Right cardiac atrium (tissue), 5 donors: ENCODE results near the gene KCTD2. TPM values are rescaled to one million over a fixed set of nuclear protein-coding genes. Genes with fewer than 3 reads are reported as not detected.
A peak's percentile ranks its signal among the peaks of the same experiment; 100 is the strongest.
"Not testable (repeated sequence)": the region's sequence is repeated elsewhere in the genome, so short reads cannot be mapped to it uniquely, and the experiment has no call there.

ENCODE experiments used
- ATAC-seq, 2 donors: fragments of 200-7000 bp; cut with Tn5 transposase; one replicate each; pipeline versions ENCODE4 v1.8.0 to v1.9.1; 2020; ENCODE audit warnings: moderate library complexity in 2 of 2, mild to moderate bottlenecking in 1 of 2
- DNase-seq, 3 donors: peaks; one replicate each; pipeline ENCODE4 v3.0.0-alpha.2; 2020
- H3K27ac ChIP-seq: one replicate; pipeline ENCODE4 v1.5.1; 2013; ENCODE audit warnings: mild to moderate bottlenecking, low read length, control low read depth, moderate library complexity
- H3K27me3 ChIP-seq: one replicate; pipeline ENCODE4 v1.6.1; 2013; ENCODE audit not compliant: control insufficient read depth, insufficient read depth
- H3K4me1 ChIP-seq: one replicate; pipeline ENCODE4 v1.6.1; 2013; ENCODE audit warnings: low read length; ENCODE audit not compliant: control insufficient read depth, insufficient read depth
- H3K4me3 ChIP-seq: one replicate; pipeline ENCODE4 v1.5.1; 2013; ENCODE audit warnings: low read length, control low read depth
- H3K9me3 ChIP-seq: one replicate; pipeline ENCODE4 v1.6.1; 2013; ENCODE audit warnings: low read length; ENCODE audit not compliant: control insufficient read depth
- WGBS: extraction: QIAGEN DNeasy Blood & Tissue Kit; methylation state at CpG from one replicate; pipeline ENCODE4 v1.1.7; 2013; 5-methylcytosine and 5-hydroxymethylcytosine counted together
- intact Hi-C, 4 donors: fragments of 100-400 bp; cut with DNase I; formaldehyde crosslinking; loops; one replicate each; pipeline versions ENCODE4 v1.11.0 to v1.14.0; 2022 to 2023
- polyA plus RNA-seq: library from polyadenylated mRNA; stranded (reverse); fragments of 200-250 nt; gene quantifications from one replicate; pipeline ENCODE4 v1.2.3, GENCODE V29; 2013
- total RNA-seq, 4 donors: library from RNA; stranded (reverse); fragmentation: NEBNext Ultra II Directional; extraction: Animal tissue kit (Norgen Biotek cat#: 25700); gene quantifications; one replicate each; pipeline ENCODE4 v1.2.1, GENCODE V29; 2021
- donor health status: healthy with polysubstance abuse.
- donor health status: DM: no; HTN: yes; CAD: no.
- donor health status: DM: no; HTN: no; CAD: no.
- donor health status: DM: no; HTN: yes; CAD: no; lungs with severe emphysema.
- donor health status: DM: yes; HTN: yes; CAD: no.

Gene KCTD2
- total and polyA plus RNA-seq, 5 donors = 22.3 to 27.5 (median 22.8) TPM

GRCh38 chr17:75065562-75066151, 18.6 kb downstream of the KCTD2 start:
- Histone ChIP-seq H3K27me3 (no peaks in the 10 kb centered on the region), H3K9me3 (no peaks in the 10 kb centered on the region), H3K4me3 (no peak overlapping the region), H3K4me1 (no peaks in the 10 kb centered on the region), H3K27ac (no peak overlapping the region)
- DNase-seq (peak in 1 of 3 donors; percentile 12), ATAC-seq (peak in 1 of 2 donors; percentile 69)
- intact Hi-C loops = loop anchor here in 2 of 4 donors (10.0 kb wide), 2 partner anchors 49 to 109 kb away; no protein-coding TSS in a partner anchor
- 66% methylated on average over 6 of the region's 6 CpGs for WGBS

DNA sequence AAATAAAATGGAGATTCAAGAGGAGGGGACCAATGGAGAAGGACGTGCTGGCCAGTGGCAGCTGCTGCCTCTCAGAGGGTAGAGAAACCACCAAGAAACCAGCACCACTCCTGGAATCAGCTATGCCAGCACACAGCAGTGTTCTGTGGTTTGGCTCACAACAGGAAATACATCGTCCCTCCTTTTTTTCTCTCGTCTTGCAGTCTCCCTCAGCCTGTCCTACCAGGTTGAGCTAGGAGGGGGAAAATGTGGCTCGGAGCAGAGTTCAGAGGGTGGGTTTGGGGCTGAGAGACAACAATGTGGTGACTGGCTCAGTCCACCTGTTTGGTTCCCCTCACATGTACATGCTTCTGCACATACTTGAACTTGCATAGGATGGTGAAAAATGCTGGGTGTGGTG, 20.8 kb downstream of the KCTD2 start:
- Histone ChIP-seq H3K27me3 (no peaks in the 10 kb centered on the region), H3K4me1 (no peaks in the 10 kb centered on the region), H3K27ac (no peak overlapping the region), H3K4me3 (no peak overlapping the region), H3K9me3 (no peaks in the 10 kb centered on the region)
- DNase-seq (no peak), ATAC-seq (no peak)
- 67% methylated on average over 4 of the region's 4 CpGs for WGBS
- intact Hi-C loops = loop anchor here in 2 of 4 donors (10.0 kb wide), 2 partner anchors 47 to 107 kb away; no protein-coding TSS in a partner anchor

DNA sequence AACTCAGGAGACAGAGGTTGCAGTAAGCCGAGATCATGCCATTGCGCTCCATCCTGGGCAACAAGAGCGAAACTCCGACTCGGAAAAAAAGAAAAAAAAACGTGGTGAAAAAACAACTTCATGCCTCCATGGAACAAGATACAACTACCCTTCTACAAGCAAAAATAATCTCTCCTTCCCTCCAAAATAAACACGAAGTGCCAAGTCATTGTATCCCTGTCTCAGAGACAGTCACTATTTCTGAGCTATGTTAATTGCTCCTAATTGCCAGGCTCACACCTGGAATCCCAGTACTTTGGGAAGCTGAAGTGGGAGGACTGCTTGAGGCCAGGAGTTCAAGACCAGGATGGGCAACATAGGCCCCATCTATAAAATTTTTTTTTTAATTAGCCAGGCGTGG, 21.7 kb downstream of the KCTD2 start:
- Histone ChIP-seq H3K4me1 (no peaks in the 10 kb centered on the region), H3K27me3 (no peaks in the 10 kb centered on the region), H3K4me3 (no peak overlapping the region), H3K27ac (no peak overlapping the region), H3K9me3 (no peaks in the 10 kb centered on the region)
- intact Hi-C loops = loop anchor here in 2 of 4 donors (10.0 kb wide), 2 partner anchors 46 to 106 kb away; no protein-coding TSS in a partner anchor
- WGBS = 79% methylated on average over 8 of the region's 8 CpGs
- no peak for DNase-seq
- no peak for ATAC-seq

- H3K4me1 ChIP-seq = no peaks in the 10 kb centered on the region
- peak in 1 of 3 donors; percentile 21 for DNase-seq
- no peak overlapping the region for H3K4me3 ChIP-seq
- H3K27me3 ChIP-seq = no peaks in the 10 kb centered on the region
- 90% methylated on average over 2 of the region's 2 CpGs for WGBS
- H3K27ac ChIP-seq = no peak overlapping the region
- no peak for ATAC-seq
- H3K9me3 ChIP-seq = no peaks in the 10 kb centered on the region
- intact Hi-C loops = loop anchor here in 2 of 4 donors (10.0 kb wide), 2 partner anchors 45 to 105 kb away; no protein-coding TSS in a partner anchor
Observed at GRCh38 chr17:75069783-75070182, 22.8 kb downstream of the KCTD2 start.

GRCh38 chr17:75071478-75072271, 24.6 kb downstream of the KCTD2 start:
- H3K27ac ChIP-seq = peak overlapping the region; percentile 62
- ATAC-seq (peak; percentile 51 to 76), DNase-seq (peak in 1 of 3 donors; percentile 2)
- H3K4me3 ChIP-seq, H3K27me3 ChIP-seq, H3K9me3 ChIP-seq, H3K4me1 ChIP-seq, intact Hi-C loops: not testable (repeated sequence)
- WGBS = 55% methylated on average over 8 of the region's 8 CpGs

- intact Hi-C loops = not testable (repeated sequence)
- 91% methylated on average over 5 of the region's 5 CpGs for WGBS
Observed at GRCh38 chr17:75072909-75073308, 25.9 kb downstream of the KCTD2 start.

GRCh38 chr17:75073618-75074047, 26.6 kb downstream of the KCTD2 start:
- intact Hi-C loops = no loop called here
- Histone ChIP-seq H3K9me3 (no peaks in the 10 kb centered on the region), H3K4me1 (peaks cover 5% of the 10 kb centered on the region), H3K4me3 (no peak overlapping the region), H3K27me3 (no peaks in the 10 kb centered on the region), H3K27ac (peak overlapping the region; percentile 28)
- ATAC-seq = no peak
- DNase-seq = peak in 1 of 3 donors; percentile 19
- WGBS = 76% methylated on average over 5 of the region's 5 CpGs

More at GRCh38 chr17:75072909-75073308, 25.9 kb downstream of the KCTD2 start:
- peak overlapping the region; percentile 28 for H3K27ac ChIP-seq
- not testable (repeated sequence) for H3K4me1 ChIP-seq, DNase-seq, H3K27me3 ChIP-seq, ATAC-seq, H3K9me3 ChIP-seq, H3K4me3 ChIP-seq

GRCh38 chr17:75074532-75074931, 27.5 kb downstream of the KCTD2 start:
- no peak overlapping the region for H3K27ac ChIP-seq

DNA sequence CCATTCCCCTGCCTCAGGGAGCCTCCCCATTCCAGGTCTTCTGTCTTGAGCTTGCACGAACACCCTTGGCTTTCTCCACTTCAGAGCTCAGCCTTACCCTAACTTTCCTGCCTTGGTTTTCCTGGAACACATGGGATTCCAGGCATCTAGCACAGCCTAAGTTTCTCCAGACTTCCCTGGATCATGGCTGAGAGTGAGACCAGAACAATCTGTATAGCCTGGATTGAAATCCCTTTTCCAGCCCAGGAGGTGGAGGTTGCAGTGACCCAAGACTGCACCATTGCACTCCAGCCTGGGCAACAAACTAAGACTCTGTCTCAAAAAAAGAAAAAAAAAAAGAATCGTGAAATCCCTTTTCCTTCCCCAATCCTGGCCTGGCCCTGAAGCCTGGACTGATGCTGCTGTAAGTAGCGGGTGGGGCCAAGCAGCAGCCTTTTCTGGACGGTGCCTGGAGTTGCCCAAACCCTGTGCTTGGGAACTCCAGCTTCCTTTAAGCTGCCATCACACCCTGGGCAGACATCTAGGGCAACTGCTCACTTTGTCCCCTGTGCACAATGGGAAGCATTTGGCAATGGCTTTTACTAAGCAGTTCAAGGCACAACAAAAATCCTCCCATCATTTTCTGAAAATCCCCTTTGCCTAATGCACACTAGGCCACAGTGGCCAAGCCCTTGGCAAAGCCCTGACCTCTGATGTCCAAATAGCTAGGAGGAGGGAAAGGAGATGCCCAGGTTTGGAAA, 28.7 kb downstream of the KCTD2 start:
- peaks cover 5% of the 10 kb centered on the region for H3K4me1 ChIP-seq
- H3K27ac ChIP-seq = peak overlapping the region; percentile 45

More at GRCh38 chr17:75074532-75074931, 27.5 kb downstream of the KCTD2 start:
- DNase-seq (peak in 1 of 3 donors; percentile 44), ATAC-seq (no peak)
- no peaks in the 10 kb centered on the region for H3K27me3 ChIP-seq
- WGBS = 66% methylated on average over 14 of the region's 14 CpGs
- intact Hi-C loops = no loop called here
- H3K4me1 ChIP-seq = peaks cover 5% of the 10 kb centered on the region
- H3K9me3 ChIP-seq = no peaks in the 10 kb centered on the region
- no peak overlapping the region for H3K4me3 ChIP-seq

GRCh38 chr17:75077072-75077495, 30.1 kb downstream of the KCTD2 start:
- peak in 1 of 3 donors; percentile 44 for DNase-seq
- 30% methylated on average over 30 of the region's 30 CpGs for WGBS
- peak overlapping the region; percentile 14 for H3K4me3 ChIP-seq
- no peaks in the 10 kb centered on the region for H3K9me3 ChIP-seq
- H3K27ac ChIP-seq = peak overlapping the region; percentile 93
- peaks cover 5% of the 10 kb centered on the region for H3K4me1 ChIP-seq
- peak in 1 of 2 donors; percentile 18 for ATAC-seq
- no peaks in the 10 kb centered on the region for H3K27me3 ChIP-seq
- intact Hi-C loops = no loop called here

More for the DNA sequence above, 28.7 kb downstream of the KCTD2 start:
- intact Hi-C loops = no loop called here
- DNase-seq = no peak
- H3K9me3 ChIP-seq = no peaks in the 10 kb centered on the region
- H3K4me3 ChIP-seq = no peak overlapping the region
- no peaks in the 10 kb centered on the region for H3K27me3 ChIP-seq
- ATAC-seq = no peak
- WGBS = 46% methylated on average over 4 of the region's 4 CpGs
